ENCODE results near the gene OPCML.
A peak's percentile ranks its signal among the peaks of the same experiment; 100 is the strongest.

OPCML gene

DNA sequence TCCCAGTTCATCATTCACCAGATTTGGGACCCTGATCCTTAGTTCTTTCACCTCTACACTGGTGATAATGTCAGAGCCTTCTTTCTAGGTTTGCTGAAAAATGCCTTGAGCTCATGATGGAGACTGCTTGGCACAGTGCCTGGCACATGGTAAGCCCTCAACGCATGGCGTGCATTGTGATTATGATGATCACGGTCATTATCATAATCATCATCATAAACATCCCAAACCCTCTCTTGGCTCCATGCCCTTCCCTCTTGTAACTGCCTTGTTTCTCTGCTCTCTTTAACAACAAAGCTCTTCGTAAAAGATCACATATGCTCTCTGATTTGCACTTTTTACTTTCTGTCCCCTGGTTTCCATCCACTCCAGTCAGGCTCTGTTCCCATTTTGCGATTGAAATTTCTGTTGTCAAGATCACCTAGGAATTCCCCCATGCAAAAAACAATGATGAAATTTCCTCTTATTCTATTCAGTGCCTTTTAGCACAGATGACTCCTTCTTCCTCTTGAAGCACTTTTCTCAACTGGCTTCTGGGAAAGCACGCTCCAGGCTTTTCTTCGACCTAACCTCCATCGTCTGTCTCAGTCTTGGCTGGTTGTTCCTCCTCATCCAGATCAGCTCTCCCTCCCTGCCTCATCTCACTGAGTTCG is 479.1 kb downstream of the OPCML start:
- DNase-seq: peak; percentile 82

DNA sequence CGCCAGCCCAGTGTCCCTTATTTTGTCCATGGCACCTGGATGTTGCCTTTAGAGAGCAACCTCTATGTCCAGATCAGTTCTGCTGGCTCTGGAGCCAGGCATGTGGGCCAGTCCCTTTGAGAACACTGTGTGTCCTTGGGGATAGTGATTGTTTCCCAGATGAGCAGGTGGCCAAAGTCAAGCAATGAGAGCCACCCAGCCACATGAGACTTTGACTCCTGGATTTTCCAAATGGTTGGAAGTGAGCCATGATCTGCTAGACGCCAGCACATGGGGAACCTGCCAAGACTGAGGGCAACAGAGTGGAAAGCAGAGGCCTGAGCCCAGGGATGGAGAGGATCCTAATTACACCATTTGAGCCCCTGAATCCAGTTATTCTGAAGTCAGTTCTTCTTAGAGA is 479.8 kb downstream of the OPCML start:
- DNase-seq: peak; percentile 87

DNA sequence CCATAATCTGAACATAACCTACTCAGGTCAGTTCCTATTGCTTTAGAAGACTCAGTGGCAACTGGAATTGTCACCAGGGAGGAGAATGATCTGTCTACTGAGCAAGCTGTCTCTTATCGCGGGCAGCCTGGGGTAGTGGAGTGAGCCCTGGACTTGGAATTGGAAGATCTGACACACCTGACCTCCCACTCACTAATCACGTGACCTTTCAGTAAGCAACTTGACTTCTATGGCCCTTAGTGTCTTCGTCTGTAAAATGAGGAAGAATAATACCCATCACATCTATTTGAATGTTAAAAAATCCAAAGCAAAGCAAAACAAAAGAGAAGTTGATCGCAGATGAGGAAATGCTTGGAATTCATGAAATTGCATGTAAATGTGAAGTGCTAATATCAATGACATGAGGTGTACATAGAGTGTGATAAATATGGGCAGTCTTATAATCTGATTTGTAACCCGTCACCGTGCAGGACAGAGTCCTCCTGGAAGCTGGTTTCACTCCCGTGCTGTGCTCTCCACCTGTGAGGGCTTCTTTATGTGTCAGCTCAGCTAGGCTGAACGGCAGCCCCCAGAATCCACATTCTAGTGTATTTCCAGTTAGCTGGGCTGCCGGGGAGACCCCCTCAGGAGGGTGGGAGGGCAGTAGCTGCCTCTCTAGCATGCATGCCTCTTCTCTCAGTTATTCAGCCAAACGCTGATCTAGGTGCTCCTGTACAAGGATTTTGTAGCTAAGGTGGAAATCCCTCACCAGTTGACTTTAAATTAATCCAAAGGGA is 482.9 kb downstream of the OPCML start:
- no peak for DNase-seq

DNA sequence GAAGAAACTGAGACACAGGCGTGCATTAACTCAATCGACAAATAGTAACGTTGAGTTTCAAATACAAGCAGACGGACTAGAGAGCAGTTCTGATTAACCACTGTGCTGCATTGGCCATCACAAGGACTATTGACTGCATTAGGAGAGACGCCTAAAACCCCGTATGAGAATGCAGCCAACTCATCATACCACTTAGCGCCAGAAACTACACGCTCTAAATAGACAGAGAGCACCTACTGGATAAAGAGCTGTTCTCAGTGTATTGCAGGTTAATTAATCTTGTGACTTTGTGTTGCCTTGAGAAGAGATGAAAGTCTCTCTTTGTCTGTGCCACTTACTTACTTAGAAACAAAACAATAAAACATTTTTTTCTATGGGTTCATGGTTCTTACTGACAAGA is 484.0 kb downstream of the OPCML start:
- DNase-seq: no peak

DNA sequence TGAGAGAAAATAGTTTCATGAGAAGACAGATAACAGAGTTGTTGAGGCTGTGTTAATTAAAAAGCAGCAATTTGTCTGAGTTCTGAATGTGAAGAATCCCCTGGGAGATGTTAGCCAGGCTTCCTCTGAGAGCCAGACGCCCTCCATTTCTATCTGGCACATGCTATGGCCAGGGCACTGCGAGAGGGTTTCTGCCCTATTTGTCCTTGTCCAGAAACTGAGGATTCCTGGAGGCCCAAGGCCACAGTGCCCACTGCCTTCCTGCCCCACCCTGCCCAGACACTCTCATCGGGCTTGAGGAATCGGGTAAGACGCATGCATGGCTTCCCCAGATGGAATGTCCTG is 484.6 kb downstream of the OPCML start:
- DNase-seq: no peak

DNA sequence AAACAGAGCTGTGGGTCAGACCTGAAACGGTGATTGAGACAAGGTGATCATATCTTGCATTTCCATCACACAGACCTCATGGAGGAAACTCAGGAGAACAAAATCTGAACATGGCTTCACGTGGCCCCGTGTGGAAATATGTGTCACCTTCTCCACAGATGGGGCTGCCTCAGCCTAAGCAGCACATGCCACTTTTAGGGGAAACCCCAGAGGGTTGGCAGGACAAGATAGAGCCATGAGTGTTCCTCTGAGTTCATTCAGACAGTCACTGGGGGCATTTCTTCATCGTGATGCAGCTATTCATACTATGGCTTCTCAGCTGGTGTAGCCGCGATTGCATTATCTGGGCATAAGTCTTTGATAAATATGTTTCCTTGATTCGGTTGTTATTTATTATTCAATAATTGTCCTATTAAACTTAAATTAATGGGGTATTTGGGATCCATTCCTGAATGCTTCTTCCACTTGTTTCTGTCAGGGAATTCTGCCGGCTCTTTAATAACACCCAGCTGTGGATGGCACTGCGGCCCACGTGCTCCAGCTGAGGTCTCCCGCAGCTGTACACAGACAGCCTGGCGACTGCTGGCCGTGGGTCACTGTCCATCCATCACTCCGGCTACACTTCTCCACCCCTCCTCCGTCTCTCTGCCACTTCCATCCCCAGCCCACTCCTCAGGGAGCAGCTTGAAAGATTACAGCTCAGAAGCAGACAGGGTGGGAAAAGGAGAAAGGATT is 485.1 kb downstream of the OPCML start:
- no peak for DNase-seq

DNA sequence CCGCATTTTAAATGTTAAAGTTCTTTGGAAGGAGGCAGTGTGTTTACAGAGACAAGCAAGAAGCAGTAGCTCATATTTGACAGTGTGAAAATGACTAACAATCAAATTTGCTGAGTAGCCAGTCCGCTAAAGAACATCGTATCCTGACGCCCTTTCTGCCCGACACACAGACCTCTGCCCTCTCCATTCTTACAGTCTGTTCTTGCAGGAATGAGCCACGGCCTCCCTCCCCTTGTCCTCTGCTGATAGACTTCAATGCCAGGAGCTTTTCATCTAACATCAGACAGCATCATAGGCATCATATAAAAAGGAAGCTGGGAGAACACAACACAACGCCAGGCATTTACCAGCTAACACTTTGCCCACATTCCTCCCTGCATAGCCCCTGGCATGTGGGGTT is 486.0 kb downstream of the OPCML start:
- no peak for DNase-seq

DNA sequence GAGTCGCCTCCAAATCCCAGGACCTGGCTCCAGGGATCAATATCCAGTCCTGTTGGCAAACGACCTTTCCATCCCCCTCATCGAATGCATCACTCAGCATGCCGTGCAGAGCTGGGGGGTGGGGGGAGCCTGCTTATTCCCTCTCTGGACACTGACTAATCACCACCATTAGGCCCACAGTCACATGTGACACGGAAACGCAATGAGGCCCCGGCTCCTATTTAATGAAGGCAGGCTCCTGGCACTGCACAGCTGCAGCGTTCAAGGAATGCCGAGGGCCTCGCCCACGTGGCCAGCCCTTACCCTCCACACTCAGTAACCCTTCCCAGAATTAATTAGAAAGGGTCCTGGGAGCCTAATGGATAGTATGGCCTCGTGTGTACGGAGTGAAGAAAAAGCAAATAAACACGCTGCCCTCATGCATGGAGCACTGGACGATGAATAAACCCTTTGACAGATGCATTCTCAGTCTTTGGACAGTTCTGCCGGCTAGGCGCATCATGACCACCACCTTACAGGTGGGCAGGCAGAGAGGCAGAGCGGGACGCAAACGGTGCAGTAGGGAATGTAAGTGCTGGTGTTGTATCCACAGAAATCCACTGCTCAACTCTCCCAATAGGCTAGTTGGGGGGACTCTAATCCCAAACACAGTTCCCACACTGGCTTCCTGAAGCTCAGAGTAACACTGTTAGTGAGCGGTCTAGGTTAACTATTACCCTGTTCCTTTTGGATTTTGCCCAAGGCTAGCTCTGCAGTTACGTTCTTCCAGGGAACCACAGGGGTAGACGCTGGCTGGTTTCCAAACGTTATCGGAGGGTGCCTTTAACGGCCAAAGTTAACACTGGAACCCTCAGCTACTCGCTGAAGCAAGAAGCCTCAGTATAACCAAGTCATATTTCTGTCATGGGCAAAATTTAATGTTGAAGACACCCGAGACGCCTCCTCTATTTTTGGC is 490.1 kb downstream of the OPCML start:
- peak; percentile 77 for DNase-seq

DNA sequence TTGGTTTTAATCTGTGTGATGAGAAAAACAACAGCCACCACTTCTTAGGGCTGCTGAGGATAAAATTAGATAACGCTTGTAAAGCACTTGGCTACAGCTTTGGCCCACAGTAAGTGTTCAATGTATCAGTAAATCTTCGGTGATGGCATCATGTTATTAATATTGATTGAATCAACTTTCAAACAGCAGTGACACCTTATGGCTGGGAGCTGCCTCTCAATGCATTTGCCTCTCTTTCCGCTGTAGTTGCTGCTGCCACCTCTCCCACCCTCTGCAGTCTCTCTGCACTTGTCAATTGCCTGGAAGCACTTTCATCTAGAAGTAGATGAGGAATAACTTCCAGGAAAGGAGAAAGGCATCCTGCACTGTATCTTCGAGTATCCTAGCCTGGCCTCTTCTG is 491.1 kb downstream of the OPCML start:
- no peak for DNase-seq

DNA sequence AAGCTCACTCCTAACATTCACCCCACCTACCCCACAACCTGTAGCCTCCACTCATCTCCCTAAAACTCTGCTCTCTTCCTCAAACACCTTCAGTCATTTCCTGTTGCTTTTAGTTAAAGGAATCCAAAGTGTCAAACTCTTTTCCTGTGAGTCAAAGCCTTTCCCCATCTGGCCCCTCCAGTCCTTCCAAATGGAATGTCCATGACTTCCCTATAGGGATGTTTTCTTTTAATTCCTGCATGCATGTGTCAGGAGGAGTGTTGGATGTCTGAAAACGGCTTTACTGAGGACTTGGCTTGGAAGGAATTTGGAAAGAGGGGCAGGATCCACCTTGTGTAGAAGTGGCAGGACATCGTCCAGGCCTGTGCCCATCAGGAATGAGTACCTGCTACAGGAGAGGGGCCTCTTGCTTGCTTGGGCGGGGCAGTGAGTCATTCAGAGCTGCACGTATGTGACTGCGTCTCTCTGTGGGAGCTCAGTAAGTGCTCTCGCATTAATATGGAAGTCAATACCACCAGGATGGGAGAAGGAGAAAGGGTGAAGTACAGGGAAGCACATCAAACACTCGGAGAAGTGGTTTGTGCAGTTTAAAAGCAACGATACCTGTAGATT is 491.9 kb downstream of the OPCML start:
- DNase-seq: no peak

DNA sequence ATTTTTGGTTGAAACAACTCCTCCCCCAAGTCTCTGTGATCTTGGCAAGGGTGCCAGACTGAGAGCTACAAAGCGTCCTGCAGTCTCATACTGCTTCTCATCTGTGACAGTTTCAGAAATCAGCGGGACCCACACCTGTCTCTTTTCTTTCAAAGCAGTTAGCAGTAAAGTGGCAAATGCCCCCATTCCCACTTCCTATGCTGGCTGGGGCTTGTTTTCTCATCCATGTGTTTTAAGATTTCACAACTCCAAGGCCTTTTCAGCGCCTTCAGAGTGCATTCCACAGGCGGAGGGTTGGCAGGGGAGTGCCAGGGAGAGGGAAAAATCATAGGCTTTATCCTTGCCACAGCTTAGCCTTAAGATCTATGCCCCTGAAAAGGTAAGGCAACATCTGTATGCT is 493.5 kb downstream of the OPCML start:
- DNase-seq: no peak

DNA sequence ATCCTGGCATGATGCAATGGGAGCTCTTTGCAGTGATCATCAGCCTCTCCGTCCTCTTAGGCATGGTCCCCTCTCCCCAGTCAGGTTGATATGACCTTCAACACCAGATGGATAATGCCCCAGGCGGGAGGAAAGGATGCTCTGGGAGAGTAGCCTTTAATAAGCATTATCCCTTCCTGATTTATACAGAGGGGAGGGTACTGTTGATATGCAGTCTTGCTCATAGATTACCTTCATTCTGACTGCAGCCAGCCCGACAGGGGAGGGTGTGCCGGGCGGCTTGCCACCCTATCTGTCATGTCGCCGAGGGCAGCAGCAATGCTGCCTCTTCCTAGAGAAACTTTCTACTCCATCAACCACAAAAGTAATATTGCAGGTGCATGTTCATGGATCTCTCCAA is 497.4 kb downstream of the OPCML start:
- DNase-seq: no peak

DNA sequence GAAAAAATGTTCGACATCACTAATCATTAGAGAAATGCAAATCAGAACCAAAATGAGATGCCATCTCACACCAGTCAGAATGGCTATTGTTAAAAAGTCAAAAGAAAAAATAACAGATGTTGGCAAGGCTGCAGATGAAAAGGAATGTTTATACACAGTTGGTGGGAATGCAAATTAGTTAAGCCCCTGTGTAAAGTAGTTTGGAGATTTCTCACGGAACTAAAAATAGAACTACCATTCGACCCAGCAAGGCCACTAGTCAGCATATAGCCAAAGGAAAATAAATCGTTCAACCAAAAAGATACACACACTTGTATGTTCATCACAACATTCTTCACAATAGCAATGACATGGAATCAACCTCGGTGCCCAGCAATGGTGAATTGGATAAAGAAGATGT is 503.2 kb downstream of the OPCML start:
- no peak for DNase-seq

DNA sequence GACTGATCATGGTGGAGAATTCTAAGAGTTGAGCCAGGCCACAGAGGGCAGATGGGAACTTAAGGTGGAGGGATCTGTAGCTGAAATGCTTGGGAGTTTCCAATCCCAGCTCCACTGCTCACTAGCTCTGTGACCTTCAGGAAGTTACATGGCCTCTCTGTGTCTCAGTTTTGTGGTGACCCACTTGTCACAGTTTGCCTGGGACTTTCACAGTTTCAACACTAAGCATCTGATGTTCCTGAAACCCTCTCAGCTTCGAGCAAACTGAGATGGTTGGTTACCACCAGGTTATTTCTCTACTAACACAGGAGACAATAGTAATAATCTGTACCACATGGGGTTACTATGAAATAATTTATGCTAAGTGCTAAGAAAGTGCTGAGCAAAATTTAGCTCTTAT is 505.3 kb downstream of the OPCML start:
- DNase-seq: no peak

DNA sequence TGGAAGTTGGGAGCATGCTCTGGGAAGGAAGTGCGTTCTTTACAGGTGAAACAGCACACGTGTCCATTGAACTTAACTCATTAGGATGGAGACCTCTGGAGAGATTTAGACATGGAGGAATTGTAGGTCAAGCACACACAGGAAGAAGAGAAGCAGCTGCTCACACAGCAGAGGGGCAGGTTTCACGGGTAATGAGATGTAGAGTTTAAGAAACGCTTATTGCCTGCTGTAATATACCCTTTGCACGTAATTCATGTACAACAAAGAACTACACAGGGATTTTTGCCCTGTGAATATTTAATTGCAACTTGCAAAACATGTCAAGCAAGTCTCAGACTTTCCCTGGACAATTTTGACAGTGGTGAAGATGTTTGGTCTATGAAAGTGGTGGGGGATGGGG is 508.0 kb downstream of the OPCML start:
- no peak for DNase-seq

DNA sequence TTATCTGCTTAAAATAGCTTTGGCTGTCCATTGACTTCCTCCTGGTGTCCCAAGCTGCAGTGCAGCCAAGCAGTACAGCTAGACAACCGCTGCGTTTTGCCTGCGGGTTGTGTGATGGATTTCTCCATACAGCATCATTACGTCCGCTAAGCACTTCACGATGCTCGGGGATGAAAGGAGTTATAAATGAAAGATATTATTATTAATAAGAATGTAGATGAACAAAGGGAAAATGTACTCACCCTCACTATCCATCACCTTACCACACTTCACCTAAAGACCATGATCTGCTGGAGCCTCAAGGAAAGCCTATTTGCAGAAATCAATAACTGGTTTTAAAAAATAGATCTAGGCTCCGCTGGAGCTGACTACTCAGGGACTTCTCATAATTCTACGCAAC is 509.1 kb downstream of the OPCML start:
- DNase-seq: no peak

DNA sequence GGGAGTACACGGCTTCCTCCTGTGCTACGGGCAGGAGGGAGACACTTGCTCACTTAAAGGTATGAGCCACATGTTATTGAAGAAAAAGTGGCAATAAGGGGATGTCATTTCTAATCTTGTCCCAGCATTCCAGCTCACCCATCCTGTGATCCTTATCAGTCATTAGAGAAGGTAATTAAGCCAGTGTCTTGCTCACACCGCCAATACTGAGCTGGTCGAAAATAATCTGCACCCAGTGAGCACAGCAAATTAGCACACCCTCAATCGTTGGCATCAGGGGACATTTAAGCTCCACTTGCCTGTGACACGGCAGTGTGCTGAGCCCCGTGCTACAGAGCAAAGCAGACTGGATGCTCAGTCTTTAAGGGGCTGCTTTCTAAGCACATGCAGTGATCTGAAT is 510.7 kb downstream of the OPCML start:
- no peak for DNase-seq

DNA sequence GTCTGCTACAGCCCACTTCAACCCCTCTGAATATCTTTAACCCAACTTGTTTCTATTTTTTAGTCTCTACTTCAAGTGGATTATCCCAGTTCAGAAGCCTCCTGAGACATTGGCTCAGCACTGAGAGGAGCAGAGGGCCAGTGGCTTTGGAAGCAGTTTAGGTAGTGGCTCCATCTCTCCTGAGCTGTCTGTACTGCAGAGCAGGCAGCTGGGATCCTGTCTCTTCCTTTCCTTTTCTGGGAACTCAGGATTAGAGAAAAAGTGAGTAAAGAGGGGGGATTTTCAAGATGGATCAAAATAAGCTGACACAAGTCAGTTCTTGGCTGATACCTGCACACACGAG is 512.0 kb downstream of the OPCML start:
- no peak for DNase-seq

DNA sequence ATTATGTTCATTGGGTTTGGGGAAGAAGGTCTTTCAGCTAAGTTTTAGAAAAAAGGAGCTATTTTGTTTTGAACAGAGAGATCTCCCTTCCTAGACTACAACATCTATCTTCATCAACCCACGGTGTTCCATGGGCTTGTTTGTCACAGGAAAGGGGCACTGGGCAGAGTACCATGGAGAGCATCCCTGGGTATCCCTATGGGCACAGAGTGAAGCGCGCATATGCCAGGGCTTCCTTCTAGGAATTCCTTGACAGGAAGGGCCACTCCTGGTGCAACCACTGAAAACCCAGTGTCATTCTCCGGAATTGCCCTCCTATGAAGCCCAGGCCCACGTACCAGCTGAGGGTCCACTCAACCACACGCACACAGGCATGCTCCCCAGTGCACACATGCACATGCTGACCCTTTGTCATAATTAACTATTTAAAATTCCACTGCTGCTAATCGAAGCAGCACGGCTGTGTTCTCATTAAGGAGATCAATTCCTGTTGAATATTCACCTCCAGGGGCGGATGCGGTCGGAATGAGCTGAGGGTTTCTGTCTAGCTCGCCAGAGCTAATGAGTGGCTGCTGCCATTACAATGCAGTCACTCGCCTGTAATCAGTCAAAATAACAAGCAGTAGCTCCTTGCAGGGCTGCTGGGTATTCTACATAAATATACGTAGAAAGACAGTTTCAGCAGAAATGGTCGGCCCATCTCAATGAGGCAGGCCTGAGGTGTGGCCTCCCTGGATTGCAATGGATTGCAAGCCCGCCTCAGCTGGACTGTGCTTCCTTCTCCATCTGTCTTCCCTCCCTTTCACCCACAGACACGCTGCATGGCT is 512.5 kb downstream of the OPCML start:
- no peak for DNase-seq

DNA sequence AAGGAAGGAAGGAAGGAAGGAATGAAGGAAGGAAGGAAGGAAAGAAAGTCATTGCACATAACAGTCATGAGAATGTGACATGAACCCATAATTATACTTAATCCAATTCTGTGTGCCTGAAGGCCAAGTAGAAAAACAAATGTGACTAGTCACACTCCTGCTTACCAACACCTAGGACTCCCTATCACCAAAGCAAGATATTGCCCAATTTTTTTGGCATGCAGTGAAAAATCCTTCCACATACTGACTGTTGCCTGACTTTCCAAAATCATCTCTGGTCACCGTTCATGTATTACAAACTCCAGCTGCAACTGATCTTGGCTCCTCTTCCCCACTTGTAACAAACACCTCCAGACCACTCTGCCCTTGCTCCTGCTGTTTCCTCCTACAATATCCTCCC is 516.8 kb downstream of the OPCML start:
- DNase-seq: no peak

DNA sequence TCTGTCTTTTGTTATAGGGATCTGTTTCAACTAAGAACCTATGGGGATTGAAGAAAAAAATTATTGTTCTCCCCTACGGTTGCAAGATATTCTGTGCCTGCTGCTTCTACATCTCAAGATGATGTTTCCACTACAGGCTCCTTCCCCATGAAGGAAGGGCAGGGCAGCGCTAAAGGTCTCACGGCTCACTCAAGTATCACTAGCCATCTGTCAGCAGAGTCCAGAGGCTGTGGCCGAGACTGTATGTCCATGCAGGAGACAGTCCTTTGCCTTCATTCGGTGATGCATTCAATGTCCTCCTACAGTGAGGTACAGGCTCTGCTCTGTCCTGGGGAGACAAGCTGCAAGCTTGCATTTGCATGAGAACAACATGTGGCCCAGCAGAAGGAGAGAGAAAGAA is 518.0 kb downstream of the OPCML start:
- no peak for DNase-seq

DNA sequence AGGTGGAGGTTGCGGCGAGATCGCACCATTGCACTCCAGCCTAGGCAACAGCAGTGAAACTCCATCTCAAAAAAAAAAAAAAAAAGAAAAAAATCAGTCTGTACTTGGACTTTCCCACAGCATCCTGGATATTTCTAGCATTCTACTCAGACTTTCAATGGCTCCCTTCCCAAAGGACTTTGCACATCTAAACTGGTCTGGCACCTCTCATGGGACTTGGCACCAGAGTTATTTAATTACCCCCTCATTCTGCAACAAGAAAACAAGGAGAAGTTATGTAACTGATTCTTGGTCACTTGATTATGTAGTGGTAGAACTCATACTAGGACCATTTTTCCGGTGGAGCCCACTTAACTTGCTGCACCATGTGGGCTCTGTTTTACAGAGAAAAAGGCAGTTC is 519.5 kb downstream of the OPCML start:
- no peak for DNase-seq
